BLaER1 (cell line): ENCODE results near the gene NFE2L2.
"Not testable (repeated sequence)": the region's sequence is repeated elsewhere in the genome, so short reads cannot be mapped to it uniquely, and the experiment has no call there.

Source experiments
- H3K27ac ChIP-seq: shearing (Covaris generic); formaldehyde crosslinking; 2 replicates; pipeline ENCODE4 v1.8.1; 2022
- H3K27me3 ChIP-seq: shearing (Covaris generic); formaldehyde crosslinking; 2 replicates; pipeline ENCODE4 v1.8.1; 2022
- H3K36me3 ChIP-seq: shearing (Covaris generic); formaldehyde crosslinking; 2 replicates; pipeline ENCODE4 v1.8.1; 2022
- H3K4me1 ChIP-seq: shearing (Covaris generic); formaldehyde crosslinking; 2 replicates; pipeline ENCODE4 v1.8.1; 2022
- H3K4me2 ChIP-seq: shearing (Covaris generic); formaldehyde crosslinking; 2 replicates; pipeline ENCODE4 v1.8.1; 2022
- H3K4me3 ChIP-seq: shearing (Covaris generic); formaldehyde crosslinking; 2 replicates; pipeline ENCODE4 v1.8.1; 2022
- H3K9ac ChIP-seq: shearing (Covaris generic); formaldehyde crosslinking; 2 replicates; pipeline ENCODE4 v1.8.1; 2022
- H3K9me3 ChIP-seq: shearing (Covaris generic); formaldehyde crosslinking; 2 replicates; pipeline ENCODE4 v1.8.1; 2022
- H4K20me1 ChIP-seq: shearing (Covaris generic); formaldehyde crosslinking; 2 replicates; pipeline ENCODE4 v1.8.1; 2022
- Cebpa-rat ChIP-seq: shearing (Covaris generic); IDR thresholded peaks from 2 replicates; pipeline ENCODE4 v1.8.1; 2022

NFE2L2 gene

GRCh38 chr2:177250461-177250860 lies 14.1 kb downstream of the NFE2L2 start:
- Histone ChIP-seq H3K9ac (no peak overlapping the region), H3K36me3 (peaks cover 88% of the 10 kb centered on the region), H3K4me3 (no peak overlapping the region), H3K9me3 (no peaks in the 10 kb centered on the region), H3K27ac (no peak overlapping the region), H4K20me1 (peaks cover 100% of the 10 kb centered on the region), H3K4me2 (no peak overlapping the region), H3K27me3 (no peaks in the 10 kb centered on the region), H3K4me1 (peaks cover 24% of the 10 kb centered on the region)
- no peak for TF ChIP-seq Cebpa-rat

GRCh38 chr2:177249038-177249437 lies 15.5 kb downstream of the NFE2L2 start:
- Histone ChIP-seq H3K36me3 (peaks cover 80% of the 10 kb centered on the region), H4K20me1 (peaks cover 100% of the 10 kb centered on the region), H3K9ac (no peak overlapping the region), H3K27me3 (no peaks in the 10 kb centered on the region), H3K4me3 (no peak overlapping the region), H3K4me2 (no peak overlapping the region), H3K9me3 (no peaks in the 10 kb centered on the region), H3K27ac (no peak overlapping the region), H3K4me1 (peaks cover 16% of the 10 kb centered on the region)
- no peak for TF ChIP-seq Cebpa-rat

- Histone ChIP-seq H3K27ac (no peak overlapping the region), H3K27me3 (no peaks in the 10 kb centered on the region), H4K20me1 (peaks cover 100% of the 10 kb centered on the region), H3K4me2 (no peak overlapping the region), H3K9me3 (no peaks in the 10 kb centered on the region), H3K9ac (no peak overlapping the region), H3K4me3 (no peak overlapping the region), H3K4me1 (peaks cover 16% of the 10 kb centered on the region), H3K36me3 (peaks cover 70% of the 10 kb centered on the region)
- no peak for TF ChIP-seq Cebpa-rat
Measured at GRCh38 chr2:177247693-177248262, 16.7 kb downstream of the NFE2L2 start.

- H4K20me1 ChIP-seq, result peaks cover 100% of the 10 kb centered on the region
- not testable (repeated sequence) for H3K27ac ChIP-seq, H3K4me3 ChIP-seq, H3K9ac ChIP-seq, H3K9me3 ChIP-seq, H3K4me2 ChIP-seq, H3K27me3 ChIP-seq
- peaks cover 58% of the 10 kb centered on the region for H3K36me3 ChIP-seq
- H3K4me1 ChIP-seq, result peaks cover 20% of the 10 kb centered on the region
Measured at GRCh38 chr2:177246523-177247030, 17.9 kb downstream of the NFE2L2 start.

- no peak overlapping the region for H3K4me2 ChIP-seq
- TF ChIP-seq Cebpa-rat, result no peak
- no peak overlapping the region for H3K27ac ChIP-seq
- H3K27me3 ChIP-seq, result no peaks in the 10 kb centered on the region
- peaks cover 53% of the 10 kb centered on the region for H3K36me3 ChIP-seq
- peaks cover 26% of the 10 kb centered on the region for H3K4me1 ChIP-seq
- H4K20me1 ChIP-seq, result peaks cover 100% of the 10 kb centered on the region
- H3K9ac ChIP-seq, result no peak overlapping the region
- no peaks in the 10 kb centered on the region for H3K9me3 ChIP-seq
- H3K4me3 ChIP-seq, result no peak overlapping the region
Measured at GRCh38 chr2:177246000-177246399, 18.5 kb downstream of the NFE2L2 start.

GRCh38 chr2:177245010-177245422 lies 19.5 kb downstream of the NFE2L2 start:
- no peak for TF ChIP-seq Cebpa-rat
- no peaks in the 10 kb centered on the region for H3K27me3 ChIP-seq
- H3K4me2 ChIP-seq, result no peak overlapping the region
- no peaks in the 10 kb centered on the region for H3K9me3 ChIP-seq
- H4K20me1 ChIP-seq, result peaks cover 100% of the 10 kb centered on the region
- peaks cover 36% of the 10 kb centered on the region for H3K4me1 ChIP-seq
- peaks cover 43% of the 10 kb centered on the region for H3K36me3 ChIP-seq
- H3K9ac ChIP-seq, result no peak overlapping the region
- H3K4me3 ChIP-seq, result no peak overlapping the region
- no peak overlapping the region for H3K27ac ChIP-seq

- Histone ChIP-seq H3K4me1 (peaks cover 43% of the 10 kb centered on the region), H3K9ac (no peak overlapping the region), H3K4me2 (no peak overlapping the region), H3K4me3 (no peak overlapping the region), H3K27me3 (no peaks in the 10 kb centered on the region), H3K9me3 (no peaks in the 10 kb centered on the region), H3K27ac (no peak overlapping the region), H3K36me3 (peaks cover 39% of the 10 kb centered on the region), H4K20me1 (peaks cover 100% of the 10 kb centered on the region)
- no peak for TF ChIP-seq Cebpa-rat
Measured at GRCh38 chr2:177244244-177244771, 20.2 kb downstream of the NFE2L2 start.

GRCh38 chr2:177243476-177243875 lies 21.1 kb downstream of the NFE2L2 start:
- H3K4me3 ChIP-seq, result no peak overlapping the region
- TF ChIP-seq Cebpa-rat, result no peak
- peaks cover 38% of the 10 kb centered on the region for H3K36me3 ChIP-seq
- no peak overlapping the region for H3K9ac ChIP-seq
- H4K20me1 ChIP-seq, result peaks cover 100% of the 10 kb centered on the region
- peaks cover 49% of the 10 kb centered on the region for H3K4me1 ChIP-seq
- no peaks in the 10 kb centered on the region for H3K9me3 ChIP-seq
- H3K4me2 ChIP-seq, result peak overlapping the region; percentile 65; the same call in 1 of the 2 replicates
- no peak overlapping the region for H3K27ac ChIP-seq
- H3K27me3 ChIP-seq, result no peaks in the 10 kb centered on the region

GRCh38 chr2:177243073-177243472 lies 21.5 kb downstream of the NFE2L2 start:
- no peak overlapping the region for H3K4me3 ChIP-seq
- peaks cover 49% of the 10 kb centered on the region for H3K4me1 ChIP-seq
- H3K36me3 ChIP-seq, result peaks cover 34% of the 10 kb centered on the region
- no peak for TF ChIP-seq Cebpa-rat
- H4K20me1 ChIP-seq, result peaks cover 100% of the 10 kb centered on the region
- H3K4me2 ChIP-seq, result peak overlapping the region; percentile 65
- H3K9ac ChIP-seq, result no peak overlapping the region
- H3K9me3 ChIP-seq, result no peaks in the 10 kb centered on the region
- H3K27ac ChIP-seq, result no peak overlapping the region
- H3K27me3 ChIP-seq, result no peaks in the 10 kb centered on the region

GRCh38 chr2:177242121-177242987 lies 22.2 kb downstream of the NFE2L2 start:
- Histone ChIP-seq H3K9me3 (no peaks in the 10 kb centered on the region), H3K4me1 (peaks cover 49% of the 10 kb centered on the region), H3K4me3 (no peak overlapping the region), H3K27me3 (no peaks in the 10 kb centered on the region), H3K9ac (no peak overlapping the region), H3K4me2 (peak overlapping the region; percentile 65), H3K27ac (no peak overlapping the region), H3K36me3 (peaks cover 28% of the 10 kb centered on the region), H4K20me1 (peaks cover 100% of the 10 kb centered on the region)
- TF ChIP-seq Cebpa-rat, result no peak
